GM06990 (cell line): ENCODE measurements around the gene ZBTB32.

Source experiments
- DNase-seq: peaks from one replicate; pipeline ENCODE4 v3.0.0-alpha.2; 2011; ENCODE audit not compliant: insufficient read length; ENCODE audit errors: extremely low read depth
- H3K27me3 ChIP-seq: replicated peaks from 2 replicates; pipeline ENCODE4 v1.6.0; 2011; ENCODE audit warnings: low read length; ENCODE audit not compliant: control insufficient read depth, insufficient read depth
- H3K36me3 ChIP-seq: 2 replicates; pipeline ENCODE4 v1.5.1; 2011; ENCODE audit warnings: low read length; ENCODE audit not compliant: control insufficient read depth, insufficient read depth
- H3K4me3 ChIP-seq: replicated peaks from 2 replicates; pipeline ENCODE4 v1.5.1; 2011; ENCODE audit warnings: low read depth, mild to moderate bottlenecking, control low read depth, low read length
- CTCF ChIP-seq: IDR thresholded peaks from 2 replicates; pipeline ENCODE4 v1.5.1; 2011; ENCODE audit warnings: low read length, control low read depth, mild to moderate bottlenecking, inconsistent platforms; ENCODE audit not compliant: insufficient read depth, poor library complexity, severe bottlenecking

ZBTB32 gene

GRCh38 chr19:35716801-35717664, 12.7 kb downstream of the ZBTB32 start:
- DNase-seq, result peak; percentile 86
- Histone ChIP-seq H3K36me3 (peaks cover 18% of the 10 kb centered on the region), H3K27me3 (no peaks in the 10 kb centered on the region), H3K4me3 (peak overlapping the region; percentile 85)
- TF ChIP-seq CTCF, result peak; percentile 88

GRCh38 chr19:35717665-35718344, 13.4 kb downstream of the ZBTB32 start, which contains the start of gene KMT2B:
Gene KMT2B (plus strand): TSS chr19:35718003. CDS start chr19:35718019, 16 bp downstream.
- TF ChIP-seq CTCF, result no peak
- peak; percentile 98 for DNase-seq
- peak within 1 kb of the TSS; percentile 91 for H3K4me3 ChIP-seq
- peaks cover 24% of the 10 kb centered on the region for H3K36me3 ChIP-seq
- no peaks in the 10 kb centered on the region for H3K27me3 ChIP-seq

- no peaks in the 10 kb centered on the region for H3K27me3 ChIP-seq
- DNase-seq, result peak; percentile 69
- TF ChIP-seq CTCF, result no peak
Observed at GRCh38 chr19:35718345-35719041, 14.1 kb downstream of the ZBTB32 start.

GRCh38 chr19:35719402-35720162, 15.2 kb downstream of the ZBTB32 start:
- Histone ChIP-seq H3K36me3 (peaks cover 35% of the 10 kb centered on the region), H3K4me3 (peak overlapping the region; percentile 91), H3K27me3 (no peaks in the 10 kb centered on the region)
- TF ChIP-seq CTCF, result no peak
- DNase-seq, result no peak

More at GRCh38 chr19:35718345-35719041, 14.1 kb downstream of the ZBTB32 start:
- Histone ChIP-seq H3K36me3 (peaks cover 30% of the 10 kb centered on the region), H3K4me3 (peak overlapping the region; percentile 91)

GRCh38 chr19:35720163-35720524, 15.8 kb downstream of the ZBTB32 start:
- peaks cover 39% of the 10 kb centered on the region for H3K36me3 ChIP-seq
- no peak for TF ChIP-seq CTCF
- DNase-seq, result no peak

More at GRCh38 chr19:35720163-35720524, 15.8 kb downstream of the ZBTB32 start:
- H3K27me3 ChIP-seq, result no peaks in the 10 kb centered on the region
- H3K4me3 ChIP-seq, result no peak overlapping the region
